Stomach (tissue), 9 donors: Measurements from ENCODE around the gene CHD9. TPM values are rescaled to one million over a fixed set of nuclear protein-coding genes. Genes with fewer than 3 reads are reported as not detected.
A peak's percentile ranks its signal among the peaks of the same experiment; 100 is the strongest.

Experiments
- DNase-seq, 2 donors: peaks; one replicate each; pipeline versions ENCODE4 v3.0.0 to v3.0.0-alpha.2; 2013 to 2019
- H3K27ac ChIP-seq, 5 donors: fragments of 200-600 bp in 4 of 5; sonication (generic) in 4 of 5; one replicate each; pipeline ENCODE4 v1.5.1; 2013 to 2019; ENCODE audit warnings: mild to moderate bottlenecking in 1 of 5, moderate library complexity in 1 of 5
- H3K27me3 ChIP-seq, 3 donors: fragments of 200-600 bp; sonication (generic); one replicate each; pipeline ENCODE4 v1.5.1; 2017 to 2019; ENCODE audit warnings: mixed run types in 1 of 3
- H3K36me3 ChIP-seq, 4 donors: fragments of 200-600 bp; sonication (generic); 1 replicate in 3 of 4; 2 replicates in 1 of 4; pipeline ENCODE4 v1.5.1; 2016 to 2019
- H3K4me1 ChIP-seq, 4 donors: fragments of 200-600 bp; sonication (generic); one replicate each; pipeline ENCODE4 v1.5.1; 2016 to 2019
- H3K4me3 ChIP-seq, 4 donors: fragments of 200-600 bp; sonication (generic) in 3 of 4; one replicate each; pipeline ENCODE4 v1.5.1; 2016 to 2019; ENCODE audit warnings: mild to moderate bottlenecking in 1 of 4
- H3K9me3 ChIP-seq, 4 donors: fragments of 200-600 bp; sonication (generic); one replicate each; pipeline ENCODE4 v1.5.1; 2016 to 2019
- CTCF ChIP-seq, 7 experiments: fragments of 450-650 bp in 4 of 7; fragments of 200-600 bp in 3 of 7; sonication (generic) in 3 of 7; IDR thresholded peaks; one replicate each; pipeline ENCODE4 v1.5.1; 2016 to 2019; ENCODE audit warnings: antibody characterized with exemption in 7 of 7, control low read depth in 2 of 7, mild to moderate bottlenecking in 1 of 7
- EP300 ChIP-seq: sonication (generic); formaldehyde crosslinking; IDR thresholded peaks from one replicate; pipeline ENCODE4 v1.6.1; 2017; ENCODE audit warnings: antibody characterized with exemption
- POLR2A ChIP-seq, 4 donors: fragments of 450-650 bp; IDR thresholded peaks; one replicate each; pipeline ENCODE4 v1.6.1; 2016; ENCODE audit warnings: antibody characterized with exemption in 4 of 4, control low read depth in 2 of 4, mild to moderate bottlenecking in 1 of 4, moderate library complexity in 1 of 4
- POLR2AphosphoS5 ChIP-seq, 3 donors: sonication (generic); formaldehyde crosslinking; IDR thresholded peaks; one replicate each; pipeline ENCODE4 v1.6.1; 2016; ENCODE audit warnings: antibody characterized with exemption in 3 of 3
- WGBS, 5 donors: extraction: QIAGEN DNeasy Blood & Tissue Kit in 3 of 5; methylation state at CpG; one replicate each; pipeline versions ENCODE4 v1.1.5 to v1.1.7; 2013 to 2018; 5-methylcytosine and 5-hydroxymethylcytosine counted together
- intact Hi-C: fragments of 100-400 bp; cut with DNase I; formaldehyde crosslinking; loops from one replicate; pipeline ENCODE4 v1.15.1; 2023; ENCODE audit warnings: low total_unique reads
- polyA plus RNA-seq, 3 donors: library from polyadenylated mRNA; stranded (reverse); fragments of 200-250 nt; gene quantifications; one replicate each; pipeline ENCODE4 v1.2.3, GENCODE V29; 2013
- total RNA-seq, 5 donors: library from RNA; depleted of rRNA; stranded (reverse); fragments of >200 nt; gene quantifications; one replicate each; pipeline versions ENCODE4 v1.1.0 to v1.2.3, GENCODE V29; 2014 to 2016
- donor health status: healthy with polysubstance abuse.
- donor health status: Bipolar disorder and iron deficiency.
- donor health status: healthy.

Gene CHD9
- total and polyA plus RNA-seq, 8 donors = 8.1 to 224 (median 29.4) TPM

- Histone ChIP-seq H3K9me3 (no peaks in the 10 kb centered on the region), H3K36me3 (peaks cover 0 to 5% (median 0%) of the 10 kb centered on the region in 4 donors), H3K27me3 (no peaks in the 10 kb centered on the region), H3K4me1 (peaks cover 0 to 42% (median 18%) of the 10 kb centered on the region in 4 donors), H3K27ac (no peak overlapping the region), H3K4me3 (no peak overlapping the region)
- WGBS, 5 donors = 93 to 95% (median 94%) methylated on average over 6 of the region's 6 CpGs
- TF ChIP-seq EP300 = no peak
- TF ChIP-seq CTCF (IDR thresholded peaks at IDR 0.05) = no peak
- TF ChIP-seq POLR2A (IDR thresholded peaks at IDR 0.05) = no peak
- TF ChIP-seq POLR2AphosphoS5 (IDR thresholded peaks at IDR 0.05) = no peak
- no peak for DNase-seq
- intact Hi-C loops = no loop called here
Observed at GRCh38 chr16:53142823-53143568, 88.2 kb downstream of the CHD9 start.

- Histone ChIP-seq H3K36me3 (peaks cover 0 to under 1% (median 0%) of the 10 kb centered on the region in 4 donors), H3K27me3 (no peaks in the 10 kb centered on the region), H3K9me3 (peaks cover 0 to 12% (median 7%) of the 10 kb centered on the region in 4 donors), H3K4me1 (peaks cover under 1 to 26% (median 14%) of the 10 kb centered on the region in 4 donors), H3K4me3 (no peak overlapping the region), H3K27ac (no peak overlapping the region)
- WGBS, 5 donors = 59 to 79% (median 63%) methylated on average over 3 of the region's 3 CpGs
- no peak for TF ChIP-seq POLR2A (IDR thresholded peaks at IDR 0.05)
- TF ChIP-seq POLR2AphosphoS5 (IDR thresholded peaks at IDR 0.05) = no peak
- intact Hi-C loops = no loop called here
- DNase-seq = no peak
Observed at GRCh38 chr16:53147500-53148065, 92.8 kb downstream of the CHD9 start.

- H3K9me3 ChIP-seq = peaks cover 0 to 12% (median 7%) of the 10 kb centered on the region in 4 donors
- no peak for DNase-seq
- H3K27me3 ChIP-seq = no peaks in the 10 kb centered on the region
- intact Hi-C loops = loop anchor here (10.0 kb wide), 1 partner anchor 96 kb away; the partner anchor contains the start of genes CHD9 and CHD9NB
- H3K4me1 ChIP-seq = peaks cover 0 to 43% (median 22%) of the 10 kb centered on the region in 4 donors
- no peak overlapping the region for H3K27ac ChIP-seq
- WGBS, 5 donors = 98 to 99% (median 98%) methylated on average over 3 of the region's 3 CpGs
- peaks cover 0 to 3% (median 1%) of the 10 kb centered on the region in 4 donors for H3K36me3 ChIP-seq
- no peak overlapping the region for H3K4me3 ChIP-seq
- TF ChIP-seq POLR2A (IDR thresholded peaks at IDR 0.05) (no peak), POLR2AphosphoS5 (IDR thresholded peaks at IDR 0.05) (no peak), CTCF (IDR thresholded peaks at IDR 0.05) (no peak), EP300 (no peak)
Observed at GRCh38 chr16:53150769-53151168, 96.0 kb downstream of the CHD9 start.

- H3K27me3 ChIP-seq = no peaks in the 10 kb centered on the region
- no peak overlapping the region for H3K4me3 ChIP-seq
- H3K36me3 ChIP-seq = peaks cover 0 to 18% (median 17%) of the 10 kb centered on the region in 4 donors
- peak overlapping the region in 1 of 5 donors; percentile 65 for H3K27ac ChIP-seq
- no peak for DNase-seq
- intact Hi-C loops = loop anchor here (10.0 kb wide), 1 partner anchor 98 kb away; the partner anchor contains the start of genes CHD9 and CHD9NB
- peaks cover 0 to 37% (median 19%) of the 10 kb centered on the region in 4 donors for H3K4me1 ChIP-seq
- no peak for TF ChIP-seq CTCF (IDR thresholded peaks at IDR 0.05)
- no peak for TF ChIP-seq POLR2AphosphoS5 (IDR thresholded peaks at IDR 0.05)
- no peak for TF ChIP-seq POLR2A (IDR thresholded peaks at IDR 0.05)
- TF ChIP-seq EP300 = no peak
- peaks cover 0 to 12% (median 7%) of the 10 kb centered on the region in 4 donors for H3K9me3 ChIP-seq
Observed at GRCh38 chr16:53152329-53152728, 97.5 kb downstream of the CHD9 start.
